HG03442 (cell line): ENCODE data around the gene SERPINA5.
"Not testable (repeated sequence)": the region's sequence is repeated elsewhere in the genome, so short reads cannot be mapped to it uniquely, and the experiment has no call there.

Experiments
- ATAC-seq: cut with Tn5 transposase; IDR thresholded peaks from one replicate; pipeline ENCODE4 v1.9.1; 2021; ENCODE audit warnings: mild to moderate bottlenecking, moderate library complexity; ENCODE audit not compliant: unreplicated experiment

Gene SERPINA5

GRCh38 chr14:94598816-94599655 lies 17.8 kb downstream of the SERPINA5 start:
- no peak for ATAC-seq

DNA sequence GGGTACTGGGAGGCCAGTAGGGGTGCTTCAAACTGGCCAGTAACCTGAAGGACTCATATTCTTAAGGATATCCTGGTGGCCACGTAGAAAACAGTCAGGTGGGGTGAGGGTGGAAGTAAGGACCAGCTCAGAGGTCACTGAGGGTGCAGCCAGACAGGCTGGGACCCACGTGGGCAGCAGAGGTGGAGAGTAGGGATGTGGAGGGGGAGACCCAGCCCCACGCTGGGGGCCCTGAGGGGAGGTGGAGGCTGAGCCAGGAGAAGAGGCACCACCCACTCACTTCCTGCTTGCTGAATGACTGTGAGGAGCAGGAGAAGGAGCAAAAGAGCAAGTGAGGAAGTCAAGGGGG lies 18.4 kb downstream of the SERPINA5 start:
- ATAC-seq = no peak

DNA sequence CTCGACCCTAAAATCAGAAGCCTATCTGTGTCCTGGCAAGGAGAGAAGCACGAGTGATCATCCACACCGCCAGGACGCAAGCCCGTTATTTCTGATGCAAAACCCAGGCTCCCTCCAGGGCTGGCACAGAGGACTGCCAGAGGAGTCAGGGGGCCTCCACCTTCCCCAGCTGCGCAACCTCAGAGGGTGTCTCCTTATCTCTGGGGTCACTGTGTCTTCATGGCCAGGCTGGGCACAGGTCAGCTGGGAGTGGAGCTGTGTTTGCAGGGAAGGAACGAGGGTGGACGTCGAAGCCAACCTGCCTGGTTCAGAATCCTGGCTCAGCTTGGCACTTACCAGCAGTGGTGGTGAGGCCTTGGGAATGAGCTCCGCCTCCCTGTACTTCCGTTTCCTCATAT lies 18.9 kb downstream of the SERPINA5 start:
- no peak for ATAC-seq

- no peak for ATAC-seq
Observed at GRCh38 chr14:94601884-94602391, 20.7 kb downstream of the SERPINA5 start.

DNA sequence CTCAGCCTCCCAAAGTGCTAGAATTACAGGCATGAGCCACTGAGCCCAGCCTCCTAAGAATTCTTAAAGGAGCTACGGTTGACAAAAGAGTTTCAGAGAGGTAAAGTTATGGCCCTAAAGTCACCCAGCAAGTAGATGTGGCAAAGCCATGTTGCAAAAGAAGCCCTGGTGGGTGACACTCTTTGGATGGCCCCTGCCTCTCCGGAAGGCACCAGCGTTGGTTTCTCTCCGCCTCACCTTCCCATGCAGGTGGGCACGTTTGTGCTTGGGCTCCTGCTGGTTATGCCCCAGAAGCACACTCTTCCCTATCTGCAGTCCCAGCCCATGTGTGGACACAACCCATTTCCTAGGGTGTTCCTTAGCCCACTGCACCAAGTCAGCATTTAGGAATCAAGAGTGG lies 21.5 kb downstream of the SERPINA5 start:
- no peak for ATAC-seq

DNA sequence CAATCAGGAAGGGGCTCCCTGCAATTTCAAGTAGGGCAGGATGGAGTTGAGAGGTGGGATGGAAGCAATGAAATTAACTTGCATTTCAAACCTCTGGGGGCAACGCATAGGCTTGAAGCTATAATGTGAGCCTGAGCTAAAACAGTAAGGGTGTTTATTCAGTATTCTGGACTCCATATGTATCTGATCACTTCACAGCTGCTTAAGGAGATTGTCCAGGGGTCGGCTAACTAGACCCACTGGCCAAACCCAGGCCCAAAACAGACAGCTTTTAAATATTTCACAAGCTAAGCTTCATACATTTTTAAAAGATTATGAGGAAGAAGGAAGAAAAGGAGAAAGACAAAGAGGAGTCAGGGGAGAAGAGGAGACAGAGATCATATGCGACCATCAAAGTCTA lies 24.1 kb downstream of the SERPINA5 start:
- no peak for ATAC-seq

DNA sequence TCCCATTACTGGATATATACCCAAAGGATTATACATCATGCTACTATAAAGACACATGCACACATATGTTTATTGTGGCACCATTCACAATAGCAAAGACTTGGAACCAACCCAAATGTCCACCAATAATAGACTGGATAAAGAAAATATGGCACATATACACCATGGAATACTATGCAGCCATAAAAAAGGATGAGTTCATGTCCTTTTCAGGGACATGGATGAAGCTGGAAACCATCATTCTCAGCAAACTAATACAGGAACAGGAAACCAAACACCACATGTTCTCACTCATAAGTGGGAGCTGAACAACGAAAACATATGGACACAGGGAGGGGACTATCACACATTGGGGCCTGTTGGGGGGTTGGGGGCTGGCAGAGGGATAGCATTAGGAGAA lies 27.7 kb downstream of the SERPINA5 start:
- ATAC-seq = not testable (repeated sequence)

DNA sequence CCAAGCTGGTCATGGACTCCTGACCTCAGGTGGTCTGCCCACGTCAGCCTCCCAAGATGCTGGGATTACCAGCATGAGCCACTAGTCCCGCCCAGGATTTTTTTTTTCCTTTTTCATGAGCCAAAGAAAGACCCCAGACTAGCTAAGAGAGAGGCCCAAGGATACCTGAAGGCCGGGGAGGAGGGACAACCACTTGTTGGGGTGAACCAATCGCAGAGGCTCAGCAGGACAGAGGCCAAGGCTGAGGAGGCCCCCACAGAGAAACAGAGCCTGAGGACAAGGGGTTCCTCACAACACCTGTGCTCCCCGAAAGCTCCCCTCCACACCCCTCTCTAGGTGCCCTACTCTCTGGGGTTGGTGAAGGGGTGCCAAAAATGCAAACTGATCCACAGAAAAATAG lies 30.0 kb downstream of the SERPINA5 start:
- ATAC-seq = no peak

DNA sequence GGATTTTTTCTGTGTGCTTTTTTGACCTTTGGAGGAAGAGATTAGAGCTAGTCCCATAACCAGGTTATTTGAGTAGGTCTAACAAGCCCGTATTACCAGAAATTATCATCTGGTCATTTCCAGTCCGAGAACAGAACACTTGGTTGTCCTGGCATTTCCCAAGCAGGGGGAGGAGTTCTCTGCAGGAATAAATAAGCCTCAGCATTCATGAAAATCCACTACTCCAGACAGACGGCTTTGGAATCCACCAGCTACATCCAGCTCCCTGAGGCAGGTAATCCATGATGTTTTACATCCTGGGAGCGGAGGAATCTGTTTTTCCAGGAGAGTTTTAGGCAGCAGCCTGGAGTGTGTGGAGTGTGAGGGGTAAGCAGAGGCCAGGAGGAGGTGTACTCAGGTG lies 30.9 kb downstream of the SERPINA5 start, which contains the start of gene SERPINA3:
SERPINA3 (plus strand) TSS at position 218 of the 400 bp plus-strand sequence. CDS start 2,051 bp downstream, outside the sequence.
- no peak for ATAC-seq

DNA sequence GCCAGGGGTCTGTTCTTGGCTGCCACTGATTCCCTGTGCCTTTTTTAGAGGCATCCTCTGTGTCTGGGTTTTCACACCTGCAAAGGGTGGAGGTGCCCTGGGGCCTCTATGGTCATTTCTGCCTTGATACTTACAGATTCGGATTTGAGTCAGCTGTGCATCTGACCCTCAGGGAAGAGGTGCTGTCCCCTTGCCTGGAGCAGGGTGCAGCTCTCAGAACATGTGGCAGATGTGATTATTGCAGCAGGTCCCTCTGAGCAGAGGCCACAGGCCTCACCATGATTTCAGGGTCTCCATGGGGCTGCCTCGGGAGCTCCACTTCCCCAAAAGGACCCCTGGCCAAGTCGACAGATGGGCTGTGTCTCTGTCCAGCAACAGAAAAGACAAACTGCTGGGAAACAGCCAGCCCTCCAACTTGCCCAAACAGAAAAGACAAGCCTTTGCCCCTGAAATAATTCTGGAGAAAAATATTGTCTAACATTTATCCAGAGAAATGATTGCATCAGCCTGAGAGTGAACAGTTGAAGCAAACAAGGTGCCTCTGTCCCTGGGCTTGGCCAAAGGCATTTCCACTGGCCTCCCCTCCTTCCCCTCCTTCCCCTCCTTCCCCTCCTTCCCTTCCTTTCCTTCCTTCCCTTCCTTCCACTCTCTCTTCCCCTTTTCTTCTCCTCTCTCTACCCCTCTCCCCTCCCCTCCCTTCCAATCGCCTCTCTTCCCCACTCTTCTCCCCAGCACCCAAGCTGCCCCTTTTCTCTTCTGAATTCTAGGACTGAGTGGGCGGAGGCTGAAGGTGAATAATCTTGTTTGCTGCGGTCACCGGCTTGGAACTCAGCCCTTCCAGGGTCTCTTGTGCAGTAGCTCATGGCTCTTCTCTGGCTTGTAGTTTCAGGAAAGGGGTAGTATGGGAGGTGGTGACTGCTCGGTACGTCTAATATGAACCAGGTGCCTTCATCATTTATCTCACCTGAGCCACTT lies 31.6 kb downstream of the SERPINA5 start:
- ATAC-seq = no peak

- ATAC-seq = no peak
Observed at GRCh38 chr14:94613720-94614644, 32.8 kb downstream of the SERPINA5 start.

DNA sequence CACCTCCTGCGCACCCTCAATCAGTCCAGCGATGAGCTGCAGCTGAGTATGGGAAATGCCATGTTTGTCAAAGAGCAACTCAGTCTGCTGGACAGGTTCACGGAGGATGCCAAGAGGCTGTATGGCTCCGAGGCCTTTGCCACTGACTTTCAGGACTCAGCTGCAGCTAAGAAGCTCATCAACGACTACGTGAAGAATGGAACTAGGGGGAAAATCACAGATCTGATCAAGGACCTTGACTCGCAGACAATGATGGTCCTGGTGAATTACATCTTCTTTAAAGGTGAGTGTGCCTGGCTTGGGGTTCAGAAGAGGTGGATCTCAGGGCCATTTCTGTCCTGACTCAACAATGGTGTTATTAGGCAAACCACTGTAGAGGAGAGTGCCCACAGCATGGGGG lies 33.6 kb downstream of the SERPINA5 start:
- ATAC-seq = no peak

DNA sequence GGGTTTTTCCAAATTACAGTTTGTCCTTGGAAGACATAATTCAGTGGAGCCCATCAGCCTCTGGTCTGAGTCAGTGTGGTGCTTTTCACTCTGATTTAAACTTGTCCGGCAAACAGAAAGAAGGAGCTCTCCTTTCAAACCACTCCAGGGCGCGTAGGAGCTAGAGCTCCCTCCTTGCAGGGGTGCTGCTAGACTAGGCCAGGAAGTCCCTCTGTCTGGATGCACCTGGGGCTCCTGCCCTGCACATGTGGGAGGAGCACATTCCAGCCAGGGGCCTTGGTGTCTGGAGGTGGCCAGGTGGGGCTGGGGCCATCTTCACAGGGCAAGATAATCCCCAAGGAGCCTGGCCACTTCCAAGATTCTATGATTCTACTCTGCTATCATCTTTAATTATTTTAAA lies 34.0 kb downstream of the SERPINA5 start:
- ATAC-seq = no peak

GRCh38 chr14:94615823-94616570 lies 34.8 kb downstream of the SERPINA5 start:
- no peak for ATAC-seq

DNA sequence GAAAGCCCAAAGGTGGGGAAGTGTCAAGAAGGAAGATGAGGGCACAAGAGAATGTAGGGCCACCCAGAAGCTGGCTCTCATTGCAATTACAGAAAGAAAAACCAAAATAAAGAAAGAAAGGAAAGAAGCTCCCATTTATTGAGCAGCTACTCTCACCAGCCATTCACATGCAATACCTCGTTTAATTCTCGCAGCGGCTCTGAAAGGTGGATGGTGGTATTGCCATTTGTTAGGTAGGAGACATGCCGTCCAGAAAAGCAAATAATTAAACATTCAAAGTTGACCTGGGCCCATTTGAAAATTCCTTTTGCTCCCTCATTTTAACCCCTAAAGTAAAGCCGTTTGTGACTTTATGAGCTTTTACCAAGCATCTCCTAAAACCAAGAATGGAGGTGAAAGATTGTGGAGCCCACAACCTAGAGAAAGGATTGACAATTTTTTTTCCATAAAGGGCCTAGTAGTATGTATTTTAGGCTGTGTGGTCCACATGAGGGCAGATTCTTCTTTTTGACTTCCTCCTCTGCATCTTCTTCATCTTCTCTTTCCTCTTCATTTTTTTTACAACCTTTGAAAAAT lies 36.2 kb downstream of the SERPINA5 start:
- no peak for ATAC-seq

GRCh38 chr14:94617988-94618822 lies 37.0 kb downstream of the SERPINA5 start:
- no peak for ATAC-seq

- ATAC-seq = no peak
Observed at GRCh38 chr14:94619297-94619696, 38.1 kb downstream of the SERPINA5 start.

- ATAC-seq = no peak
Observed at GRCh38 chr14:94620597-94620996, 39.4 kb downstream of the SERPINA5 start.
